Spleen (tissue), 11 donors: ENCODE results near the gene CFAP97D1. TPM values are rescaled to one million over a fixed set of nuclear protein-coding genes. Genes with fewer than 3 reads are reported as not detected.

ENCODE experiments used
- DNase-seq: peaks from one replicate; pipeline ENCODE4 v3.0.0-alpha.2; 2020
- H3K27ac ChIP-seq, 8 donors: fragments of 200-600 bp; sonication (generic) in 7 of 8; 1 replicate in 4 of 8; 2 replicates in 4 of 8; pipeline versions ENCODE4 v1.5.0 to v1.8.0; 2016 to 2021; ENCODE audit warnings: inconsistent platforms in 4 of 8, mild to moderate bottlenecking in 4 of 8, moderate library complexity in 1 of 8
- H3K27me3 ChIP-seq, 7 donors: fragments of 200-600 bp; sonication (generic) in 6 of 7; replicated peaks in 1 of 7; 1 replicate in 4 of 7; 2 replicates in 3 of 7; pipeline versions ENCODE4 v1.5.0 to v1.8.0; 2016 to 2021; ENCODE audit warnings: inconsistent platforms in 3 of 7, mild to moderate bottlenecking in 1 of 7
- H3K36me3 ChIP-seq, 6 donors: fragments of 200-600 bp; sonication (generic) in 5 of 6; 1 replicate in 4 of 6; 2 replicates in 2 of 6; pipeline versions ENCODE4 v1.5.0 to v1.8.0; 2016 to 2021; ENCODE audit warnings: inconsistent platforms in 2 of 6
- H3K4me1 ChIP-seq, 6 donors: fragments of 200-600 bp; sonication (generic) in 5 of 6; 1 replicate in 3 of 6; 2 replicates in 3 of 6; pipeline versions ENCODE4 v1.5.0 to v1.8.0; 2016 to 2021; ENCODE audit warnings: inconsistent platforms in 3 of 6
- H3K4me3 ChIP-seq, 8 donors: fragments of 200-600 bp; sonication (generic) in 7 of 8; 1 replicate in 4 of 8; 2 replicates in 4 of 8; pipeline versions ENCODE4 v1.5.0 to v1.8.0; 2016 to 2021; ENCODE audit warnings: inconsistent platforms in 4 of 8, mild to moderate bottlenecking in 4 of 8, moderate library complexity in 2 of 8
- H3K9me3 ChIP-seq, 8 donors: fragments of 200-600 bp; sonication (generic) in 7 of 8; 1 replicate in 4 of 8; 2 replicates in 4 of 8; pipeline versions ENCODE4 v1.5.0 to v1.8.0; 2016 to 2021; ENCODE audit warnings: inconsistent platforms in 4 of 8
- POLR2A ChIP-seq, 3 donors: fragments of 450-650 bp; IDR thresholded peaks; one replicate each; pipeline ENCODE4 v1.5.1; 2017; ENCODE audit warnings: antibody characterized with exemption in 3 of 3, mild to moderate bottlenecking in 1 of 3
- POLR2AphosphoS5 ChIP-seq, 3 donors: sonication (generic); formaldehyde crosslinking; IDR thresholded peaks; one replicate each; pipeline ENCODE4 v1.5.1; 2017; ENCODE audit warnings: antibody characterized with exemption in 3 of 3
- WGBS, 5 donors: extraction: QIAGEN DNeasy Blood & Tissue Kit in 3 of 5; methylation state at CpG; one replicate each; pipeline versions ENCODE4 v1.1.5 to v1.1.7; 2013 to 2018; 5-methylcytosine and 5-hydroxymethylcytosine counted together
- intact Hi-C: fragments of 100-400 bp; cut with DNase I; formaldehyde crosslinking; loops from one replicate; pipeline ENCODE4 v1.15.0; 2023; ENCODE audit warnings: low total_unique reads
- polyA plus RNA-seq, 3 donors: library from polyadenylated mRNA; stranded (reverse); fragments of 200-250 nt; gene quantifications; one replicate each; pipeline ENCODE4 v1.2.1, GENCODE V29; 2013
- total RNA-seq, 7 donors: library from RNA; depleted of rRNA in 3 of 7; stranded (reverse); fragments of >200 nt in 3 of 7; fragmentation: NEBNext Ultra II Directional in 4 of 7; extraction: Animal tissue kit (Norgen Biotek cat#: 25700) in 4 of 7; gene quantifications; one replicate each; pipeline versions ENCODE4 v1.1.0 to v1.2.1, GENCODE V29; 2016 to 2021
- TF ChIP-seq, protein P1 (sequence below), 11 experiments: fragments of 200-600 bp in 7 of 11; fragments of 450-650 bp in 4 of 11; sonication (generic) in 4 of 11; IDR thresholded peaks in 8 of 11; conservative IDR thresholded peaks in 3 of 11; 1 replicate in 7 of 11; 2 replicates in 4 of 11; pipeline versions ENCODE4 v1.4.0 to v1.8.0; 2016 to 2021; ENCODE audit warnings: antibody characterized with exemption in 11 of 11, inconsistent platforms in 4 of 11, mild to moderate bottlenecking in 1 of 11
- donor health status: healthy with polysubstance abuse.
- donor health status: DM: no; HTN: no; CAD: no; lungs with moderate emphysema.
- donor health status: DM: no; HTN: no; CAD: no.
- donor health status: Bipolar disorder and iron deficiency.
- donor health status: healthy.
- donor health status: DM: no; HTN: no; CAD: no.
- donor health status: DM: yes; HTN: yes; CAD: no.

Gene CFAP97D1
- total and polyA plus RNA-seq, 10 donors, result 0.06 to 0.32 (median 0.19) TPM; not detected in 5

GRCh38 chr17:43805117-43805516 lies 24.9 kb downstream of the CFAP97D1 start:
- Histone ChIP-seq H3K4me1 (peaks cover 0 to 14% (median 0%) of the 10 kb centered on the region in 6 donors), H3K9me3 (no peaks in the 10 kb centered on the region), H3K36me3 (no peaks in the 10 kb centered on the region), H3K27ac (no peak overlapping the region), H3K27me3 (peaks cover 0 to 3% (median 0%) of the 10 kb centered on the region in 7 donors), H3K4me3 (no peak overlapping the region)
- TF ChIP-seq, protein P1, sequence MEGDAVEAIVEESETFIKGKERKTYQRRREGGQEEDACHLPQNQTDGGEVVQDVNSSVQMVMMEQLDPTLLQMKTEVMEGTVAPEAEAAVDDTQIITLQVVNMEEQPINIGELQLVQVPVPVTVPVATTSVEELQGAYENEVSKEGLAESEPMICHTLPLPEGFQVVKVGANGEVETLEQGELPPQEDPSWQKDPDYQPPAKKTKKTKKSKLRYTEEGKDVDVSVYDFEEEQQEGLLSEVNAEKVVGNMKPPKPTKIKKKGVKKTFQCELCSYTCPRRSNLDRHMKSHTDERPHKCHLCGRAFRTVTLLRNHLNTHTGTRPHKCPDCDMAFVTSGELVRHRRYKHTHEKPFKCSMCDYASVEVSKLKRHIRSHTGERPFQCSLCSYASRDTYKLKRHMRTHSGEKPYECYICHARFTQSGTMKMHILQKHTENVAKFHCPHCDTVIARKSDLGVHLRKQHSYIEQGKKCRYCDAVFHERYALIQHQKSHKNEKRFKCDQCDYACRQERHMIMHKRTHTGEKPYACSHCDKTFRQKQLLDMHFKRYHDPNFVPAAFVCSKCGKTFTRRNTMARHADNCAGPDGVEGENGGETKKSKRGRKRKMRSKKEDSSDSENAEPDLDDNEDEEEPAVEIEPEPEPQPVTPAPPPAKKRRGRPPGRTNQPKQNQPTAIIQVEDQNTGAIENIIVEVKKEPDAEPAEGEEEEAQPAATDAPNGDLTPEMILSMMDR (IDR thresholded peaks at IDR 0.05 in 8 of 11, conservative IDR thresholded peaks at IDR 0.05 in 3 of 11), result no peak
- TF ChIP-seq POLR2AphosphoS5 (IDR thresholded peaks at IDR 0.05) (no peak), POLR2A (IDR thresholded peaks at IDR 0.05) (no peak)
- DNase-seq, result no peak
- intact Hi-C loops, result no loop called here

DNA sequence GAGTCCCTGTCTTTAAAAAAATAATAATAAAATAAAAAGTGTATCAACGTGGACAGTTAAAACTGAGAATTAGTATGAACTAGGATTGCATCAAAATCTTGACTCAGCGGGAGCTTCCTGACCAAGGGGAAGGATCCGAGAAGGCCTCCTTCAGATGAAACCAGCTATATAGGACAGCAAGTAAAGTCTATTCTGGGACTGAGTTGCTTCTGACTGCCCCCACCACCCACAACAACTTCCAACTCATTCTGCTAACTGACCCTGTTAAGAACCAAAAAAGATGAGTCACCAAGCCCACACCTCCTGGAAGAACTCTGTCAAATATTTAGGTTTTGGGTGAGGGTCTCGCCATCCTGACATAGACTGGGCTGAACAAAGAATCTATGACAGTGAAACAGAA lies 27.8 kb downstream of the CFAP97D1 start:
- TF ChIP-seq POLR2A (IDR thresholded peaks at IDR 0.05) (no peak), POLR2AphosphoS5 (IDR thresholded peaks at IDR 0.05) (no peak)
- TF ChIP-seq, protein P1 (IDR thresholded peaks at IDR 0.05 in 8 of 11, conservative IDR thresholded peaks at IDR 0.05 in 3 of 11), result no peak
- intact Hi-C loops, result no loop called here
- WGBS, 5 donors, result 72 to 95% (median 76%) methylated on average over 4 of the region's 4 CpGs
- Histone ChIP-seq H3K36me3 (peaks cover 0 to 7% (median 0%) of the 10 kb centered on the region in 6 donors), H3K4me3 (no peak overlapping the region), H3K9me3 (no peaks in the 10 kb centered on the region), H3K27me3 (peaks cover 0 to 6% (median 0%) of the 10 kb centered on the region in 7 donors), H3K27ac (no peak overlapping the region), H3K4me1 (peaks cover 0 to 14% (median 0%) of the 10 kb centered on the region in 6 donors)
- DNase-seq, result no peak

- Histone ChIP-seq H3K27ac (no peak overlapping the region), H3K4me1 (peaks cover 0 to 5% (median 0%) of the 10 kb centered on the region in 6 donors), H3K27me3 (peaks cover 0 to 13% (median 0%) of the 10 kb centered on the region in 7 donors), H3K36me3 (peaks cover 0 to 16% (median 0%) of the 10 kb centered on the region in 6 donors), H3K9me3 (no peaks in the 10 kb centered on the region), H3K4me3 (no peak overlapping the region)
- intact Hi-C loops, result no loop called here
- WGBS, 5 donors, result 88 to 94% (median 92%) methylated on average over 5 of the region's 5 CpGs
- TF ChIP-seq POLR2AphosphoS5 (IDR thresholded peaks at IDR 0.05) (no peak), POLR2A (IDR thresholded peaks at IDR 0.05) (no peak)
- TF ChIP-seq, protein P1 (IDR thresholded peaks at IDR 0.05 in 8 of 11, conservative IDR thresholded peaks at IDR 0.05 in 3 of 11), result no peak
- DNase-seq, result no peak
Measured at GRCh38 chr17:43809121-43809520, 28.9 kb downstream of the CFAP97D1 start.

DNA sequence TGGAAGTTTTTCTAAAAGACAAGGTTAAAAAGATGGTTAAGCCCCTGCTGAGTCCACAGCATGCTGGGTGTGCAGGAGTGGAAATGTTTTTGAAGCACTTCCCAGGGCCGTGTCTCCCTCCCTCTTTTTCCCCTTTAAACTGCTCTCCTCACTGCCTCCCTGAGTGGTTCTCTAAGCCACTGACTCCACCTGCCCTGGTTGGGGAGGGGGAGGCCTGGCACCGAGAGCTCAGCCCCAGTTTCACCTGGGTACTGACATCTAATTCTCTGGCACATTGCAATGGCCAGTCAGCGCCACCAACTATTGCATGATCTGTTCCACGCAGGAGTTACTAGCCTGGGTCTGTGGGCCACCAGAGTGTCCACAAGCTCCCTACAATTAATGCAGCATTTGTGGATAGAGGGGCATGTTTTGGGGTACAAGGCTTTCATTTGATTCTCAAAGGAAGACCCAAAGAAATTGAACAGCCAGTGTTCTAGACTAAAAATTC lies 30.0 kb downstream of the CFAP97D1 start:
- H3K36me3 ChIP-seq, result peaks cover 0 to 16% (median 0%) of the 10 kb centered on the region in 6 donors
- H3K4me1 ChIP-seq, result no peaks in the 10 kb centered on the region
- no peak for DNase-seq
- intact Hi-C loops, result no loop called here
- TF ChIP-seq POLR2A (IDR thresholded peaks at IDR 0.05) (no peak), POLR2AphosphoS5 (IDR thresholded peaks at IDR 0.05) (no peak)
- TF ChIP-seq, protein P1 (IDR thresholded peaks at IDR 0.05 in 8 of 11, conservative IDR thresholded peaks at IDR 0.05 in 3 of 11), result no peak
- no peak overlapping the region for H3K4me3 ChIP-seq
- WGBS, 5 donors, result 77 to 88% (median 85%) methylated on average over 4 of the region's 4 CpGs
- H3K27ac ChIP-seq, result no peak overlapping the region
- H3K27me3 ChIP-seq, result peaks cover 0 to 13% (median 0%) of the 10 kb centered on the region in 7 donors
- H3K9me3 ChIP-seq, result no peaks in the 10 kb centered on the region
